ENCODE results near the gene BCAS1.
"Not testable (repeated sequence)": the region's sequence is repeated elsewhere in the genome, so short reads cannot be mapped to it uniquely, and the experiment has no call there.

BCAS1 gene

GRCh38 chr20:54014293-54014926 lies 56.0 kb downstream of the BCAS1 start:
- no peak for DNase-seq

GRCh38 chr20:54013471-54013870 lies 56.9 kb downstream of the BCAS1 start:
- no peak for DNase-seq

DNA sequence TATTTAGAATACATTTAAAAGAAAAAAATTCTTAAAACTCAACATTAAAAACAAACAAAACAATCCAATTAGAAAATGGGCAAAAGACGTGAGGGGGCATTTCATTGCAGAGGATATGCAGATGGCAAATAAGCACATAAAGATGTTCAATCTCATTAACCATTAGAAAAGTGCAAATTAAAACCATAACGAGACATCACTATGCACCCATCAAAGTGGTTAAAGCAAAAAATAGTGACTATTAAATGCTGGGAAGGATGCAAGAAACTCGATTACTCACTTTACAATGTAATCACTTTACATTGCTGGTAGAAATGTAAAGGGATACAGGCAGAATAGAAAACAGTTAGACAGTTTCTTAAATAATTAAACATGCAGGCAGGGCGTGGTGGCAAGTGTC lies 59.0 kb downstream of the BCAS1 start:
- no peak for DNase-seq

DNA sequence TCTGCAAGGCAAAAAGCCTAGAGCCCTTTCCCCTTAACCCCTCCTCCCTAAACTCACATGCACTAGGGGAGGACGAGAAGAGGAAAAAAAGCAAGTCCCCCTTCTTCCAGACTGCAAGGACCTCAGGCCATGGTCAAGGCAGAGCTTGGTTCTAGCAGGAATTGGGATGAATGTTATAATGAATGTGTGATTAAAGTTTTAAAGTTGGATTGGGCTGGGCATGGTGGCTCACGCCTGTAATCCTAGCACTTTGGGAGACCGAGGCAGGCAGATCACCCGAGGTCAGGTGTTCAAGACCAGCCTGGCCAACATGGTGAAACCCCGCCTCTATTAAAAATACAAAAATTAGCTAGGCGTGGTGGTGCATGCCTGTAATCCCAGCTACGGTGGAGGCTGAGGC lies 64.2 kb downstream of the BCAS1 start:
- DNase-seq: not testable (repeated sequence)

DNA sequence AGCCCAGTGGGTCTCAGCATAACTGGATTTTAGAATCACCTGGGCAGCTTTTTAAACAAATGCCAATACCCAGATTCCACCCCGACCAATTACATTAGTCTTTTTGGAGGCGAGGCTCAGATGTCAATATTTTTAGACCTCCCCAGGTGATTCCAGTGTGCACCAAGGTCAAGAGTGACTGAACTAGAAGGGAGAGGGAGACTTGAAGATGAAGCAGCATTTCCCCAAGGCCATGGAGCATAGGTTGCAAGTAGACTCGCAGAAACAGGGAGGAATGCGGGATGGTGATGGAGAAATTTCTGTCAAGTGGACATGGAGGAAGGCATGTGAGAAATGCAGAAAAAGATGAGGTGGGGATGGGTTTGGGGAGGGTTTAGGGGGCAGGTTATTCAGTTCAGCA lies 64.9 kb downstream of the BCAS1 start:
- DNase-seq: no peak

- no peak for DNase-seq
Measured at GRCh38 chr20:54004445-54004844, 65.9 kb downstream of the BCAS1 start.

GRCh38 chr20:54002741-54003140 lies 67.7 kb downstream of the BCAS1 start:
- DNase-seq: no peak

GRCh38 chr20:54002056-54002575 lies 68.3 kb downstream of the BCAS1 start:
- DNase-seq: no peak

GRCh38 chr20:54000914-54001313 lies 69.5 kb downstream of the BCAS1 start:
- DNase-seq: no peak

DNA sequence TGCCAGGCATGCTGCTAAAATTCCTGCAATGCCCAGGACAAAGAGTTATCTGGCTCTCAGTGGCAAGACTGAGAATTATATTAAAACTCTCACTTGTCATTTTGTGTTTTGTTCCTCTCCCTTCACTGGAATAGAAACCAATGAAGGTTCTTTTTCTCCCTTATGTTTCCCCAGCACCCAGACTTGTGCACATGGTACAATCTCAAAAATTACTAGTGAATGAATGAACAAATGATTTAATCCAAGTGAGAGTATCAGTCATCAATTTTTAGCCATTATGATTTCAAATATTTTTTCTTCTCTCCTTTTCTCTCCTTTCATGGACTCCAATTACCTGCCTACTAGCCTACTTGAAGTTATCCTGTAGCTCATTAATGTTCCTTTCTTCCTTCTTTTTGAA lies 70.1 kb downstream of the BCAS1 start:
- DNase-seq: no peak

- DNase-seq: no peak
Measured at GRCh38 chr20:53999077-53999476, 71.3 kb downstream of the BCAS1 start.

GRCh38 chr20:53996584-53997486 lies 73.6 kb downstream of the BCAS1 start:
- DNase-seq: no peak

GRCh38 chr20:53995949-53996348 lies 74.4 kb downstream of the BCAS1 start:
- DNase-seq: no peak

- DNase-seq: no peak
Measured at GRCh38 chr20:53994088-53994487, 76.3 kb downstream of the BCAS1 start.

- DNase-seq: no peak
Measured at GRCh38 chr20:53993310-53993709, 77.1 kb downstream of the BCAS1 start.

- no peak for DNase-seq
Measured at GRCh38 chr20:53990768-53991450, 79.5 kb downstream of the BCAS1 start.

DNA sequence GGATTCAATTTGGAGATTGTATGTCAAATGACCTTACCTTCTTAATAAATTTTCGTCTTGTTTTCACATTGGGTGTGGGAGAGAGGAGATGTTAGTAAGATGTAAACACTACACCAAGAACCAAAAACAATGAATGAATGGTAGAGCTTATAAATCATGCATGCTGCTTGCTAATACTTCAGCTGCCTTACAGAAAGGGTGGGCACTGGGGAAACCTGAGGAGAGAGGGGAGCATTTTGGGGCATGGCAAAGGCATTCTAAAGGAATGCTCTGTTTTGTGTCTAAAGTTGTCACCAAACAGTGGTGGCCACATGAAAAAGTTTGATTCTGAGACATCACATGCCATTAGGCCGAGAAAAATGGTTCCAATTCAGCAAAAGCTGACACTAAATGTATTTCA lies 80.4 kb downstream of the BCAS1 start:
- DNase-seq: no peak

DNA sequence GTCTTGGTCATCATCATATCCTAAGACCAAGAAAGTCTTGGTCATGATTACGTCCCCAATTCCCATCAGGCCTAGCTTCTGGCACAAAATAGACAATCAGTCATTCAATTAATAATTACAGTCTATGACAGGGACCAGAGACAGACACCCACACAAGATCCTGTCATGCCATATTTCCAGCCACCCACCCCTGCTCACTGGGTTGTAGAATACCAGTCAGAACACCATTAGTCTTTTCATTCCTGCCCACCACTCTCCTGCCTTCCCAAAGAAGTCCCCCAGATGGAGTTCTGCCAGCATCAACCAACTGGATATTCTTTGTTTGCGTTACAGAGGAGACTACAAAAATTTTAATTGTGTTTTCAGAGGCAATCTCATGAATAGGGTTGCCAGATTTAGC lies 81.0 kb downstream of the BCAS1 start:
- no peak for DNase-seq

GRCh38 chr20:53986037-53986650 lies 84.2 kb downstream of the BCAS1 start:
- DNase-seq: no peak

DNA sequence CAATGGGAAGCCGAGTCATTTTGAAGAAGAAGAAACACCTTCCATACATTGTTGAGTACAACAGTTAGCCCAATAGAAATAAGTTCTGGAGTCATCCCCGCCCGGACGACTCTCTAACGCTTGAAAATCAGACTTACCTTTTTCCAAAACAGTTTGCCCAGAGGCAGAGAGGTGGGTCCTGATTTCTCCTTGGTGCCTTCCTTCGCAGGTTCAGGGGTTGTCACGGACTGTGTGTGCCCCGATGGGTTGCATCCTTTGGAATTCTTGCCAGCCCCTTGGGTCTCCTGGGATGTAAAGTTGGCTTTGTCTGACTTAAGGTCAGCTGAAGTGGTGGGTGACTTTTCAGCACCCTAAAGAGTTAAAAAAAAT lies 85.3 kb downstream of the BCAS1 start:
- DNase-seq: no peak

DNA sequence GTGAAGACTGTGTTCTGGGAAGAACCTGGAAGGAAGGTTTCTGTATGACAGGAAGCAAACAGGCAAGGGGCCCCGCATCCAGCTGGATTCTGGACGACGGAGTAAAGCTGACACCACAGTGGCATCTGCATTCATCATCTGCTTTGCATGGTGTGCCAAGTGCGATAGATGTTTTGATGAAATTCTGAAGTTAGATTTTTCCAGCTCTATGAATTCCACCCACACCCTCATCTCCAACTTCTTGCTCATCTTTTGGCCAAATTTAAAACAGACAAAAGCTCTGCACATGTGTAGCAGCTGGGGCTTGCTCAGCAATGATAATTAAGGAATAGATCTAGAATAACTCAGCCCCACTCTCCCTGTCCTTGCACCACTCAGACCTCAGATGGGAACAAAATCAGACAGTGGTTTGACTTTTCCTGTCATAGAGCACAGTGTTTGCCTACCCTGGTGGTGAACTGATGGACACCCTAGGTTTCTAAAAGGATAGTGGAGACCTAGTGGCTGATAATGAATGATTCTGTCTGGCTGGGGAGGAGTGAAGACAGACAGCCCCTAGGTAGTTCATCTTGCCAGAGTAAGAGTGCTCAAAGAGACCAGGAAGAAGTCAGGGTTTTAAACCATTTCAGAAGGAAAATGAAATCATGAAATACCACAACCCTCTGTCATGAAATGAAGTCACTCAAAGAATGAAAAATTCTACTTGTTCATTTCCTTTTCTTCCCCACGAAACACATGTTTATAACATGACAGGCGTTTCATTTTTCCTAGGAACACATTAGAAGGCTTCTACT lies 85.8 kb downstream of the BCAS1 start:
- DNase-seq: no peak

DNA sequence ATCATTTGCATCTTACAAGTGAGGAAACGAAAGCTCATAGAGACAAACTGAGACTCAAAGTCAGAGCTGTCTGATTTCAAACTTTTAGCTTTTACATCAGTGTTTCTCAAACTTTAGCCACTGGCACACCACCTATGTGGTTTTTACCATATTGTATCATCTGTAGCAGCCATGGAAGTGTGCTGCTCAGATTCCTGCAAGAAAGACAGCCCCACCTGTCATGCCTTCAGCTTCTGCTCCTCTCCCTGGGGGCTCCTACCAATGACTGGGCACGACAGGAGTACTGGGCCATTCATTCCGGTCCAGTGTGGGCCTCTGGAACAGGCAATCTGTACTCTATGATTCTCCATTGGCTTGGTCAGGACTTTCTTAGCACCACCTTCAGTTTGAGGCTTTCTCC lies 87.0 kb downstream of the BCAS1 start:
- no peak for DNase-seq

Measured in effector CD8-positive, alpha-beta T cell (primary cell).